H1 (cell line): ENCODE measurements around the gene PUS3. TPM values are rescaled to one million over a fixed set of nuclear protein-coding genes. Genes with fewer than 3 reads are reported as not detected.

Experiments
- CTCF ChIA-PET: fragments of 300-600 bp; sonication (Branson Sonifier 250); formaldehyde crosslinking; loops from one replicate; lab custom pipeline; 2021; ENCODE audit not compliant: partially characterized antibody; lab: Charles Lee
- POLR2A ChIA-PET: fragments of 300-600 bp; sonication (Branson Sonifier 250); formaldehyde crosslinking; loops from one replicate; lab custom pipeline; 2021; ENCODE audit warnings: inconsistent platforms; ENCODE audit not compliant: partially characterized antibody; lab: Charles Lee
- DNase-seq, 2 experiments: peaks; one replicate each; pipeline versions ENCODE4 v3.0.0 to v3.0.0-alpha.2; 2010 to 2022; ENCODE audit warnings: low spot score in 2 of 2, low read depth in 1 of 2, mixed read lengths in 1 of 2
- FAIRE-seq: peaks from 2 replicates; lab custom pipeline; 2011; peaks lifted over from hg19 to GRCh38; lab: Jason Lieb, UNC
- H2AFZ ChIP-seq: 2 replicates; pipeline ENCODE4 v1.8.1; 2012; ENCODE audit warnings: low read length, inconsistent platforms
- H2AK5ac ChIP-seq: 2 replicates; pipeline ENCODE4 v1.6.1; 2013; ENCODE audit warnings: low read depth, low read length
- H2BK120ac ChIP-seq: replicated peaks from 2 replicates; pipeline ENCODE3; 2013; ENCODE audit warnings: low read depth, low read length, inconsistent platforms
- H2BK12ac ChIP-seq: 2 replicates; pipeline ENCODE4 v1.6.1; 2013; ENCODE audit warnings: low read depth, low read length
- H2BK15ac ChIP-seq: 2 replicates; pipeline ENCODE4 v1.6.1; 2013; ENCODE audit warnings: low read length
- H2BK20ac ChIP-seq: 2 replicates; pipeline ENCODE4 v1.6.1; 2013; ENCODE audit warnings: low read length
- H2BK5ac ChIP-seq: 2 replicates; pipeline ENCODE4 v1.6.1; 2013; ENCODE audit warnings: low read depth, low read length
- H3K14ac ChIP-seq: 2 replicates; pipeline ENCODE4 v1.6.1; 2013; ENCODE audit warnings: inconsistent platforms; ENCODE audit not compliant: insufficient read length
- H3K18ac ChIP-seq: 2 replicates; pipeline ENCODE4 v1.6.1; 2013; ENCODE audit warnings: low read length; ENCODE audit errors: extremely low read depth
- H3K23ac ChIP-seq: 2 replicates; pipeline ENCODE4 v1.6.1; 2013; ENCODE audit warnings: inconsistent platforms; ENCODE audit not compliant: insufficient read length
- H3K23me2 ChIP-seq: 2 replicates; pipeline ENCODE4 v1.6.1; 2013; ENCODE audit warnings: low read depth, low read length
- H3K27ac ChIP-seq: 2 replicates; pipeline ENCODE4 v1.6.1; 2011; ENCODE audit warnings: low read depth, low read length, inconsistent platforms
- H3K27me3 ChIP-seq, 4 experiments: replicated peaks in 1 of 4; 1 replicate in 1 of 4; 2 replicates in 3 of 4; pipeline versions ENCODE4 v1.6.1 to v1.8.1; 2011 to 2013; ENCODE audit warnings: low read length in 3 of 4, mild to moderate bottlenecking in 3 of 4, inconsistent platforms in 2 of 4, mixed read lengths in 2 of 4, moderate library complexity in 1 of 4; ENCODE audit not compliant: control insufficient read depth in 3 of 4, insufficient read depth in 3 of 4; ENCODE audit errors: extremely low read depth in 1 of 4
- H3K36me3 ChIP-seq, 4 experiments: 2 replicates each; pipeline versions ENCODE4 v1.6.1 to v1.8.1; 2011 to 2013; ENCODE audit warnings: mild to moderate bottlenecking in 4 of 4, low read length in 3 of 4, moderate library complexity in 2 of 4, control low read depth in 1 of 4, inconsistent platforms in 1 of 4; ENCODE audit not compliant: insufficient read depth in 4 of 4, control insufficient read depth in 2 of 4
- H3K4ac ChIP-seq: replicated peaks from 2 replicates; pipeline ENCODE3; 2013; ENCODE audit warnings: low read length, low read depth, mixed read lengths, inconsistent platforms; ENCODE audit not compliant: insufficient read length
- H3K4me1 ChIP-seq, 4 experiments: replicated peaks in 1 of 4; 1 replicate in 1 of 4; 2 replicates in 3 of 4; pipeline versions ENCODE4 v1.6.1 to v1.8.1; 2011 to 2013; ENCODE audit warnings: low read length in 3 of 4, inconsistent platforms in 2 of 4, mixed read lengths in 1 of 4; ENCODE audit not compliant: insufficient read depth in 4 of 4, control insufficient read depth in 3 of 4
- H3K4me2 ChIP-seq, 2 experiments: 2 replicates each; pipeline versions ENCODE4 v1.6.1 to v1.8.1; 2011 to 2013; ENCODE audit warnings: low read depth in 2 of 2, low read length in 2 of 2, control low read depth in 1 of 2, inconsistent platforms in 1 of 2, mild to moderate bottlenecking in 1 of 2; ENCODE audit not compliant: insufficient read depth in 1 of 2
- H3K4me3 ChIP-seq, 4 experiments: fragments of 200-600, 300-600 bp in 1 of 4; sonication (generic), shearing (Covaris generic), sonication (Bioruptor Twin) in 1 of 4; 2 replicates each; pipeline versions ENCODE4 v1.5.1 to v1.8.1; 2011 to 2016; ENCODE audit warnings: low read length in 4 of 4, low read depth in 3 of 4, control low read depth in 2 of 4, inconsistent platforms in 2 of 4, mild to moderate bottlenecking in 2 of 4, mixed read lengths in 1 of 4, moderate library complexity in 1 of 4; ENCODE audit not compliant: insufficient read depth in 2 of 4; ENCODE audit errors: extremely low read depth in 1 of 4
- H3K56ac ChIP-seq: replicated peaks from 2 replicates; pipeline ENCODE3; 2013; ENCODE audit warnings: low read depth, mild to moderate bottlenecking, mixed read lengths, low read length, inconsistent platforms; ENCODE audit not compliant: insufficient read length
- H3K79me1 ChIP-seq: 2 replicates; pipeline ENCODE4 v1.6.1; 2013; ENCODE audit warnings: low read depth, low read length, control low read depth
- H3K79me2 ChIP-seq, 2 experiments: 2 replicates each; pipeline versions ENCODE4 v1.6.1 to v1.8.1; 2012 to 2013; ENCODE audit warnings: low read length in 2 of 2, mild to moderate bottlenecking in 2 of 2, inconsistent platforms in 1 of 2; ENCODE audit not compliant: insufficient read depth in 2 of 2, control insufficient read depth in 1 of 2
- H3K9ac ChIP-seq, 4 experiments: replicated peaks in 1 of 4; 1 replicate in 1 of 4; 2 replicates in 3 of 4; pipeline versions ENCODE4 v1.6.1 to v1.8.1; 2011 to 2013; ENCODE audit warnings: low read depth in 3 of 4, low read length in 3 of 4, control low read depth in 2 of 4, mild to moderate bottlenecking in 2 of 4, moderate library complexity in 2 of 4, inconsistent platforms in 1 of 4; ENCODE audit errors: extremely low read depth in 1 of 4
- H3K9me3 ChIP-seq, 2 experiments: 2 replicates each; pipeline versions ENCODE4 v1.6.1 to v1.8.1; 2012 to 2013; ENCODE audit warnings: mild to moderate bottlenecking in 2 of 2, moderate library complexity in 2 of 2, control low read depth in 1 of 2, inconsistent platforms in 1 of 2, low read depth in 1 of 2, low read length in 1 of 2, mixed read lengths in 1 of 2; ENCODE audit not compliant: insufficient read depth in 2 of 2
- H4K20me1 ChIP-seq, 2 experiments: replicated peaks in 1 of 2; 2 replicates each; pipeline versions ENCODE3 to v1.8.1; 2011 to 2013; ENCODE audit warnings: inconsistent platforms in 2 of 2, low read length in 2 of 2, mild to moderate bottlenecking in 1 of 2; ENCODE audit not compliant: insufficient read depth in 2 of 2, control insufficient read depth in 1 of 2
- H4K5ac ChIP-seq: 2 replicates; pipeline ENCODE4 v1.6.1; 2013; ENCODE audit warnings: low read length, low read depth, mixed read lengths, inconsistent platforms; ENCODE audit not compliant: insufficient read length
- H4K8ac ChIP-seq: 2 replicates; pipeline ENCODE4 v1.8.0; 2013; ENCODE audit warnings: mild to moderate bottlenecking, moderate library complexity, low read length, inconsistent platforms; ENCODE audit not compliant: insufficient read depth; ENCODE audit errors: extremely low read depth
- H4K91ac ChIP-seq: replicated peaks from 2 replicates; pipeline ENCODE3; 2013; ENCODE audit warnings: low read length, mixed read lengths, inconsistent platforms; ENCODE audit not compliant: insufficient read length
- HDAC6 ChIP-seq: IDR thresholded peaks from one replicate; pipeline ENCODE4 v1.7.1; 2012; ENCODE audit warnings: low read depth, mild to moderate bottlenecking, inconsistent platforms, low read length, moderate library complexity
- MAFK ChIP-seq: IDR thresholded peaks from 2 replicates; pipeline ENCODE4 v1.6.1; 2012; ENCODE audit warnings: low read depth, mild to moderate bottlenecking, improper control_type of control experiment, low read length
- WGBS, 2 experiments: shearing (Covaris generic) in 1 of 2; methylation state at CpG; one replicate each; pipeline versions ENCODE4 v1.1.6 to v1.1.7; 2013 to 2015; ENCODE audit warnings: low lambda C conversion rate in 2 of 2, mixed read lengths in 2 of 2, inconsistent platforms in 1 of 2, low coverage in 1 of 2, missing lambda C conversion rate in 1 of 2; ENCODE audit not compliant: insufficient replicate concordance in 2 of 2, insufficient coverage in 1 of 2, insufficient read length in 1 of 2; ENCODE audit errors: extremely low coverage in 1 of 2, missing lambda C conversion rate in 1 of 2; 5-methylcytosine and 5-hydroxymethylcytosine counted together
- polyA plus RNA-seq, 7 experiments: library from polyadenylated mRNA; depleted of rRNA in 3 of 7; stranded (reverse) in 5 of 7; unstranded in 2 of 7; fragments of >200 nt in 5 of 7; fragments of 200-250 nt in 2 of 7; gene quantifications; 1 replicate in 5 of 7; 2 replicates in 1 of 7; 4 replicates in 1 of 7; pipeline versions ENCODE4 v1.2.1 to v1.2.3, GENCODE V29; 2011 to 2013; ENCODE audit warnings: missing spikeins in 2 of 7, mixed read lengths in 2 of 7
- total RNA-seq: library from RNA; stranded (reverse); fragmentation: NEBNext Ultra II Directional; extraction: Animal tissue kit (Norgen Biotek cat#: 25700); gene quantifications from 2 replicates; pipeline ENCODE4 v1.2.1, GENCODE V29; 2021

Gene PUS3
- total and polyA plus RNA-seq, 2 of the 8 experiments (the other 6 are each of a cell fraction or from before 2014, with no cell fraction given) = 8.7 to 22.6 TPM

DNA sequence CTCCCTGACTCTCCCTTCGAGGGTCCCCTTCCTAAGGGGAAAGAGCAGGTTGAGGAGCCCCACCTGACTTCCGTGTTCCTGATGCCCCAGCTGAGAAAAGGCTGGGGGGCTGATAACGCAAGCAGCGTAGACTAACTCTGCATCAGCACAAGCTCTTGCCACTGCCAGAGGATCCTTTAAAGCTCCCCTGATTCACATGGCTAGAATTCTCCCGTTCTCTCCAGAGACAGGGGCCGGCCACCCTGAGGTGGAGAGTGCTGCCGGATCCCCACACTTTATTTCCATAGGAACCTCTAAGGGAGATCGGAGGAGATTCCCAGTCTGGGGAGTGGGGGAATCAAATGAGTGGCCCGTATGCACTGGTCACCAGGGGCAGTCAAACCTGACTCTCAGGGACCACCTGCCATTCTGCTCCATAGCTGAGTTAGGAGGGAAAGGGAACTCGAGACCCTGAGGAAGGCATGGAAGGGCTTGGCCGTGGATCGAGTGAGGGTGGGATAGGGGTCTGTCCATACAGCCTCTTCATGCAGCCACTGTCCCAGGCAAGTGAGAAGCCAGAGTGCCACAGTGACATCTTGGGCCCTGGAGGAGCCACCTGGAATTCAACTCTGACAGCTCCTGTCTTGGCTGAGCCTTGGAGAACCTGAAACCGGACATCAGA, 41.5 kb upstream of the PUS3 start:
- no peaks in the 10 kb centered on the region for H3K36me3 ChIP-seq
- no peaks in the 10 kb centered on the region for H3K9me3 ChIP-seq
- ChIA-PET CTCF (interaction anchor here (0.8 to 8.2 kb wide), 12 partner anchors 9 to 356 kb away, joined by 3 to 76 read pairs (median 12); partner anchors contain the start of gene CDON), POLR2A (interaction anchor here (1.3 kb wide), 1 partner anchor 10 kb away, joined by 5 read pairs; no protein-coding TSS in a partner anchor)
- H3K14ac ChIP-seq = no peak overlapping the region
- no peak overlapping the region for H2BK15ac ChIP-seq
- H2BK12ac ChIP-seq = no peak overlapping the region
- H3K79me1 ChIP-seq = no peaks in the 10 kb centered on the region
- no peak overlapping the region for H2BK20ac ChIP-seq
- no peak overlapping the region for H3K23ac ChIP-seq
- H2BK5ac ChIP-seq = no peak overlapping the region
- DNase-seq (peak in 1 of 2 experiments; percentile 43), FAIRE-seq (no peak)
- H3K56ac ChIP-seq = no peak overlapping the region
- WGBS, 2 experiments = 83% methylated on average over 13 of the region's 13 CpGs; no CpG with 5 or more reads in 1 of the 2 experiments
- no peak overlapping the region for H3K27ac ChIP-seq
- H4K20me1 ChIP-seq = no peaks in the 10 kb centered on the region
- no peak overlapping the region for H3K4me3 ChIP-seq
- no peak overlapping the region for H2BK120ac ChIP-seq
- no peaks in the 10 kb centered on the region for H3K23me2 ChIP-seq
- H3K4me2 ChIP-seq = no peak overlapping the region
- no peak overlapping the region for H3K4ac ChIP-seq
- no peak overlapping the region for H4K5ac ChIP-seq
- H2AFZ ChIP-seq = no peak overlapping the region
- H4K91ac ChIP-seq = no peak overlapping the region
- TF ChIP-seq MAFK (no peak), HDAC6 (no peak)
- no peak overlapping the region for H2AK5ac ChIP-seq
- peaks cover 7 to 11% (median 9%) of the 10 kb centered on the region in 4 experiments for H3K4me1 ChIP-seq
- H4K8ac ChIP-seq = no peak overlapping the region
- no peak overlapping the region for H3K18ac ChIP-seq
- no peak overlapping the region for H3K9ac ChIP-seq
- H3K79me2 ChIP-seq = no peaks in the 10 kb centered on the region
- H3K27me3 ChIP-seq = no peaks in the 10 kb centered on the region
